Tibial nerve (tissue), 4 donors: ENCODE data around the gene MYCN. TPM values are rescaled to one million over a fixed set of nuclear protein-coding genes. Genes with fewer than 3 reads are reported as not detected.

Experiments
- DNase-seq, 2 donors: peaks; one replicate each; pipeline ENCODE4 v3.0.0-alpha.2; 2019; ENCODE audit warnings: low spot score in 2 of 2
- H3K27ac ChIP-seq, 4 donors: fragments of 200-600 bp; sonication (generic) in 3 of 4; one replicate each; pipeline ENCODE4 v1.5.1; 2017 to 2019; ENCODE audit warnings: mild to moderate bottlenecking in 1 of 4
- H3K27me3 ChIP-seq, 2 donors: fragments of 200-600 bp; sonication (generic) in 1 of 2; one replicate each; pipeline versions ENCODE4 v1.5.1 to v1.6.0; 2017 to 2019
- H3K36me3 ChIP-seq, 3 donors: fragments of 200-600 bp; sonication (generic); one replicate each; pipeline ENCODE4 v1.5.1; 2018 to 2019
- H3K4me1 ChIP-seq, 4 donors: fragments of 200-600 bp; sonication (generic) in 3 of 4; one replicate each; pipeline ENCODE4 v1.5.1; 2017 to 2019
- H3K4me3 ChIP-seq, 4 donors: fragments of 200-600 bp; sonication (generic) in 3 of 4; one replicate each; pipeline ENCODE4 v1.5.1; 2017 to 2019; ENCODE audit warnings: mild to moderate bottlenecking in 1 of 4, moderate library complexity in 1 of 4
- H3K9me3 ChIP-seq, 4 donors: fragments of 200-600 bp; sonication (generic) in 3 of 4; one replicate each; pipeline ENCODE4 v1.5.1; 2017 to 2019
- CTCF ChIP-seq, 5 experiments: fragments of 200-600 bp in 3 of 5; fragments of 450-650 bp in 2 of 5; sonication (generic) in 3 of 5; IDR thresholded peaks; one replicate each; pipeline ENCODE4 v1.5.1; 2016 to 2019; ENCODE audit warnings: antibody characterized with exemption in 5 of 5, mild to moderate bottlenecking in 3 of 5, moderate library complexity in 2 of 5
- EP300 ChIP-seq, 2 donors: sonication (generic); formaldehyde crosslinking; IDR thresholded peaks; one replicate each; pipeline ENCODE4 v1.6.1; 2017; ENCODE audit warnings: antibody characterized with exemption in 2 of 2, mild to moderate bottlenecking in 1 of 2
- POLR2A ChIP-seq, 2 donors: fragments of 450-650 bp; IDR thresholded peaks; one replicate each; pipeline ENCODE4 v1.6.1; 2017; ENCODE audit warnings: antibody characterized with exemption in 2 of 2, mild to moderate bottlenecking in 2 of 2, moderate library complexity in 2 of 2
- WGBS, 2 donors: methylation state at CpG; one replicate each; pipeline ENCODE4 v1.1.5; 2018; 5-methylcytosine and 5-hydroxymethylcytosine counted together
- total RNA-seq, 4 donors: library from RNA; depleted of rRNA; stranded (reverse); fragments of >200 nt; gene quantifications; one replicate each; pipeline ENCODE4 v1.1.0, GENCODE V29; 2016

Gene MYCN
- total RNA-seq, 4 donors from 2014 or later: 4.1 to 9.9 (median 6.9) TPM

DNA sequence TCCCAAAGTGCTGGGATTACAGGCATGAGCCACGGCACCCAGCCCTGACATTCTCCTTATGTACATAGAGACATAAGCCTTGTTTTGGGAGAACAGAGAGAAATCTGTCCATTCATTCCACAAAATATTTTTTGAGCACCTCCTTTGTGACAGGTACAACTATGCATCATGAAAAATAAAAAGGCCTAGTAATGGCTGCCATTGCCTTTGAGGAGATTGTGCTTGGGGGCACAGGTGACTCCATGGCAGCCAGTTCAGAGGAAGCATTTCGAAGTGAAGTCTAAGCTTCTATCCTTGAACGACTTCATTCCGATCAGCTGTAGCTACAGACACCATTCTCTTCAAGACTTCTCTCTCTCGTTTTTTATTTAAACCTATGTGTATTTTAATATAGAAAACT, 10.5 kb upstream of the MYCN start:
- no peak for TF ChIP-seq POLR2A (IDR thresholded peaks at IDR 0.05)
- TF ChIP-seq CTCF (IDR thresholded peaks at IDR 0.05): no peak
- TF ChIP-seq EP300 (IDR thresholded peaks at IDR 0.05): no peak
- no peak for DNase-seq
- H3K27me3 ChIP-seq: no peaks in the 10 kb centered on the region
- no peak overlapping the region for H3K4me3 ChIP-seq
- no peaks in the 10 kb centered on the region for H3K36me3 ChIP-seq
- H3K9me3 ChIP-seq: no peaks in the 10 kb centered on the region
- H3K4me1 ChIP-seq: no peaks in the 10 kb centered on the region
- 88 to 90% methylated on average over 5 of the region's 5 CpGs for WGBS, 2 donors
- no peak overlapping the region for H3K27ac ChIP-seq

DNA sequence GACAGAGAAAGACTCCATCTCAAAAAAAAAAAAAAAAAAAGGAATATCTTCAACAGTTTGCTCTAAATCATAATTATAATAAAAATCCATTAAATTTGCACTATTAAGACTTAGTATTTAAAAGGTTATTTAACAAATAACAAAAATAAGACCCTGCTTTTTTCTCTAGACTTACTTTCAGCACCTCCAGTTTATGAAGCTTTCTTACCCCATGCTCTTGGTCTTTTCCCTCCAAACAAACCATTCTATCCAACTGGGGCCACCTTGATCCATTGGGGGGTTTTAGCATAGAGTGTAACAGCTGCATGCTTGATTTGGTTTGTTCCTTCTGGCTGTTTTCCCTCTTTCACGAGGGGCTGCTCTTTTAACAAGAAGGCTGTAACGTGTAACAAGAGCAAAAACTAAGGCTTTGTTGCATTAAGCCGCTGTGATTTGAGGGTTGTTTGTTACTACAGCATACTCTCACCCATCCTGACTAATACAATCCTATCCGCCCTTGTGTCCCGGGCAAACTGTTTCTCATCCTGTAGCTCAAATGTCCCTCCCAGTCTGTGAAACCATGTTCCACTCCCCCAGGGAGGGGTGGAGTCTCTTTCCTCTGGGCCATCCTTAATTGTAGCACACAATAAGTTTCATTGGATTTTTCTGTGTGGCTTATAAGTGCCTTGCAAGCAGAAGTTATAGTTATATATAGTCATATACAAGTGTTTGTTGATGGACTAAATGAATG, 9.6 kb upstream of the MYCN start:
- WGBS, 2 donors: 89 to 92% methylated on average over 5 of the region's 5 CpGs
- DNase-seq: no peak
- Histone ChIP-seq H3K4me1 (no peaks in the 10 kb centered on the region), H3K4me3 (no peak overlapping the region), H3K27me3 (no peaks in the 10 kb centered on the region), H3K9me3 (no peaks in the 10 kb centered on the region), H3K27ac (no peak overlapping the region), H3K36me3 (no peaks in the 10 kb centered on the region)
- TF ChIP-seq EP300 (IDR thresholded peaks at IDR 0.05) (no peak), CTCF (IDR thresholded peaks at IDR 0.05) (no peak), POLR2A (IDR thresholded peaks at IDR 0.05) (no peak)

DNA sequence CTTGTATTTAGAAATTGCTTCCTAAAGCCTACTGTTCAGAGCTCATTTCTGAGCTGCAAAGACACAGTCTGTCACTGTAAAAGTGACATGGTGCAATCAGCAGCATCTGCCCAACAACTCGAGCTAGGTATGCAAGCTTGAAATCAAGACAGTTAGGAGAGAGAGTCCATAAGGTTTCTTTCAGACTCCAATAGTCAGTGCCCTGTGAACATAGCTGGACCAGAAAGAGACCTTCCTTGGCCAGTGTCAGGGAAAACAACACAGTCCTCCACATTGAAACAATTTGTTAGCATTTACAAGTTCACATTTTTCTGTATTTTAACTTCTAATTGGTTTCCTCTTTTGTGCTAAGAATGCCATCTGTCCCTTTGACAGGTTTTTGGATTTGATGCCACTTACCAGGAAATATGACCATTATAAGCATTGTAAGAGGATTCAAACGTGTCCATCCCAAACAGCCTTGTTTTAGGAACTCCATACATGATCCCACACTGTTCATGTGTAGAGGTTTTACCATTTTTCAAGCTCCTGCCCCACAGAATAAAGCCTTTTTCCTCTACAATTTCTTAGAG, 8.9 kb upstream of the MYCN start:
- Histone ChIP-seq H3K4me1 (no peaks in the 10 kb centered on the region), H3K9me3 (no peaks in the 10 kb centered on the region), H3K27ac (no peak overlapping the region), H3K36me3 (no peaks in the 10 kb centered on the region), H3K27me3 (no peaks in the 10 kb centered on the region), H3K4me3 (no peak overlapping the region)
- no peak for DNase-seq
- WGBS, 2 donors: 61 to 69% methylated on average over 2 of the region's 2 CpGs
- TF ChIP-seq POLR2A (IDR thresholded peaks at IDR 0.05) (no peak), EP300 (IDR thresholded peaks at IDR 0.05) (no peak), CTCF (IDR thresholded peaks at IDR 0.05) (no peak)

DNA sequence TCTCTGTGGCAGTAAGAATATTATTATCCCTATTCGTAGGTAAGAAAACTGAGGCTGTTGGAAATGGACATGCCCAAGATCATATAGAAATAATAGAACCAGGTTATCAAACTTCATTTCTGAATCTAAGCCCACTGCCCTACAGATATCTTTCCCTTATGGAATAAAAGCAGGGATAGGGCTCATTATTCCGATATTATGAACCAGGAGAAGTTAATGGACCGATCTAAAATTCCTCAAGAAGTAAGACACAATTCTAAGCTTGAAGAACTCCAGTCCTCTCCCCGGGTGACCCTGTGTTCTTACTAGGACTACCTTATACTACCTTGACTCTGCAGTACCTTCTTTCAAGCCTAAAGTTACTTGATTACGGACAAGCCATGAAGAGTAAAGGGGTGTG, 8.4 kb upstream of the MYCN start:
- Histone ChIP-seq H3K36me3 (no peaks in the 10 kb centered on the region), H3K27ac (no peak overlapping the region), H3K27me3 (no peaks in the 10 kb centered on the region), H3K4me3 (no peak overlapping the region), H3K4me1 (no peaks in the 10 kb centered on the region), H3K9me3 (no peaks in the 10 kb centered on the region)
- no peak for DNase-seq
- 93 to 97% methylated on average over 5 of the region's 5 CpGs for WGBS, 2 donors
- no peak for TF ChIP-seq CTCF (IDR thresholded peaks at IDR 0.05)
- TF ChIP-seq POLR2A (IDR thresholded peaks at IDR 0.05): no peak
- no peak for TF ChIP-seq EP300 (IDR thresholded peaks at IDR 0.05)

GRCh38 chr2:15932394-15933183, 7.8 kb upstream of the MYCN start:
- TF ChIP-seq POLR2A (IDR thresholded peaks at IDR 0.05) (no peak), CTCF (IDR thresholded peaks at IDR 0.05) (no peak), EP300 (IDR thresholded peaks at IDR 0.05) (no peak)
- Histone ChIP-seq H3K4me1 (no peaks in the 10 kb centered on the region), H3K27ac (no peak overlapping the region), H3K9me3 (no peaks in the 10 kb centered on the region), H3K27me3 (no peaks in the 10 kb centered on the region), H3K36me3 (no peaks in the 10 kb centered on the region), H3K4me3 (no peak overlapping the region)
- no peak for DNase-seq
- WGBS, 2 donors: 89 to 92% methylated on average over 21 of the region's 21 CpGs
